Measurements from ENCODE around the gene MLPH.

DNA sequence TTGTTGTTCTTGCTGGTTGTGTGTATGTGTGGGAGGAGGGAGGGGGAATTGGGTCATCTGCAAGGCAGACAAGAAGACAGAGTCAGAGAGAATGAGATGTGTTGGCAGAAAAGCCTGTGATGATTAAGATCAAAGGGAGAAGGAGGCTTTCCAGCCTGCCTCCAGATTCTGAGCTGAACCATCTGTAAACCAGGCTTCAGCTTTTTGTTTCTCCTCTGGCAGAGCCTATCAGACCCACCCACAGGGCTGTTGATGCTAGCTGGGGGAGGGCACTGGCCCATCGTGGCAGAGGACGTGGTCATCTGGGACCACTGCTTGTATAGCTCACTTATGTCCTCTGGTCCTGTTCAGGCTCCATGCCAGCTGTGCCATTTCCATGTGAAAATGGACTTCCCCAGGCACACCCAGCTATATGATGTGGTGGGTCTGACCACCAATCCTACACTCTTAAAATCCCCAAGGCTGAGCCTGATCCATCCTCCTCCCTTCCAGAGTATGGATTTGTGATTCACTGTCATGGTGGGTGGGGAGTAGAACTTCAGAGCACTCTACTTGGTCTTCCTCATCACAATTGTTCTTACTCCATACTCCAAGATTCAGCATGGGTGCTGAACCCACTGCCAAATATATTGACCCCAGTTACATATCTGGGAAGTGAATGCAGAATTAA, 45.3 kb upstream of the MLPH start:
- TF ChIP-seq, protein P1, sequence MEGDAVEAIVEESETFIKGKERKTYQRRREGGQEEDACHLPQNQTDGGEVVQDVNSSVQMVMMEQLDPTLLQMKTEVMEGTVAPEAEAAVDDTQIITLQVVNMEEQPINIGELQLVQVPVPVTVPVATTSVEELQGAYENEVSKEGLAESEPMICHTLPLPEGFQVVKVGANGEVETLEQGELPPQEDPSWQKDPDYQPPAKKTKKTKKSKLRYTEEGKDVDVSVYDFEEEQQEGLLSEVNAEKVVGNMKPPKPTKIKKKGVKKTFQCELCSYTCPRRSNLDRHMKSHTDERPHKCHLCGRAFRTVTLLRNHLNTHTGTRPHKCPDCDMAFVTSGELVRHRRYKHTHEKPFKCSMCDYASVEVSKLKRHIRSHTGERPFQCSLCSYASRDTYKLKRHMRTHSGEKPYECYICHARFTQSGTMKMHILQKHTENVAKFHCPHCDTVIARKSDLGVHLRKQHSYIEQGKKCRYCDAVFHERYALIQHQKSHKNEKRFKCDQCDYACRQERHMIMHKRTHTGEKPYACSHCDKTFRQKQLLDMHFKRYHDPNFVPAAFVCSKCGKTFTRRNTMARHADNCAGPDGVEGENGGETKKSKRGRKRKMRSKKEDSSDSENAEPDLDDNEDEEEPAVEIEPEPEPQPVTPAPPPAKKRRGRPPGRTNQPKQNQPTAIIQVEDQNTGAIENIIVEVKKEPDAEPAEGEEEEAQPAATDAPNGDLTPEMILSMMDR (IDR thresholded peaks at IDR 0.05), result no peak
- TF ChIP-seq EP300 (IDR thresholded peaks at IDR 0.05), result no peak
